HG03135 (cell line): Measurements from ENCODE around the gene MYPN.

Experiments used
- ATAC-seq: cut with Tn5 transposase; IDR thresholded peaks from one replicate; pipeline ENCODE4 v1.9.1; 2021; ENCODE audit warnings: mild to moderate bottlenecking, moderate library complexity; ENCODE audit not compliant: unreplicated experiment

MYPN gene

GRCh38 chr10:68092512-68092911, 16.8 kb upstream of the MYPN start:
- ATAC-seq, result no peak

GRCh38 chr10:68095153-68095552, 14.1 kb upstream of the MYPN start:
- ATAC-seq, result no peak

- no peak for ATAC-seq
Observed at GRCh38 chr10:68096913-68097516, 12.3 kb upstream of the MYPN start.

- ATAC-seq, result no peak
Observed at GRCh38 chr10:68099736-68100135, 9.6 kb upstream of the MYPN start.

GRCh38 chr10:68101066-68101465, 8.2 kb upstream of the MYPN start:
- ATAC-seq, result no peak

GRCh38 chr10:68103261-68103878, 5.9 kb upstream of the MYPN start:
- no peak for ATAC-seq

GRCh38 chr10:68103901-68104300, 5.4 kb upstream of the MYPN start:
- no peak for ATAC-seq

- no peak for ATAC-seq
Observed at GRCh38 chr10:68105820-68106219, 3.5 kb upstream of the MYPN start.

- ATAC-seq, result no peak
Observed at GRCh38 chr10:68106656-68107055, 2.6 kb upstream of the MYPN start.

- no peak for ATAC-seq
Observed at GRCh38 chr10:68107651-68108050, 1.6 kb upstream of the MYPN start.

- ATAC-seq, result no peak
Observed at GRCh38 chr10:68108051-68108450, 1.2 kb upstream of the MYPN start.

- no peak for ATAC-seq
Observed at GRCh38 chr10:68108653-68109052, 635 bp upstream of the MYPN start.

GRCh38 chr10:68110027-68110426, 739 bp downstream of the MYPN start:
- no peak for ATAC-seq

- ATAC-seq, result no peak
Observed at GRCh38 chr10:68111584-68111983, 2.3 kb downstream of the MYPN start.

- no peak for ATAC-seq
Observed at GRCh38 chr10:68112837-68113236, 3.5 kb downstream of the MYPN start.

GRCh38 chr10:68118657-68119056, 9.4 kb downstream of the MYPN start:
- no peak for ATAC-seq

- no peak for ATAC-seq
Observed at GRCh38 chr10:68121020-68121743, 11.9 kb downstream of the MYPN start.

GRCh38 chr10:68121852-68122251, 12.6 kb downstream of the MYPN start:
- ATAC-seq, result no peak

GRCh38 chr10:68124718-68125117, 15.4 kb downstream of the MYPN start:
- ATAC-seq, result no peak

- ATAC-seq, result no peak
Observed at GRCh38 chr10:68125772-68126171, 16.5 kb downstream of the MYPN start.

- no peak for ATAC-seq
Observed at GRCh38 chr10:68128015-68128414, 18.7 kb downstream of the MYPN start.

GRCh38 chr10:68132391-68132790, 23.1 kb downstream of the MYPN start:
- ATAC-seq, result no peak
